GM10248 (cell line): ENCODE data around the gene BMI1.

Experiments
- CTCF ChIA-PET: fragments of 300-600 bp; sonication (Branson Sonifier 250); formaldehyde crosslinking; extraction: SDS; loops from one replicate; lab custom pipeline; 2021; ENCODE audit warnings: antibody characterized with exemption; lab: Yijun Ruan, JAX
- POLR2A ChIA-PET: fragments of 350-650 bp; sonication (Branson Sonifier 250); formaldehyde crosslinking; extraction: SDS; loops from one replicate; lab custom pipeline; 2020; ENCODE audit warnings: antibody characterized with exemption; lab: Yijun Ruan, JAX
- DNase-seq: peaks from one replicate; pipeline ENCODE4 v3.0.0; 2012; ENCODE audit errors: extremely low spot score
- CTCF ChIP-seq: IDR thresholded peaks from 2 replicates; pipeline ENCODE4 v1.5.1; 2012; ENCODE audit warnings: mild to moderate bottlenecking, low read depth; ENCODE audit errors: extremely low read depth, missing control alignments, control extremely low read depth

The BMI1 gene

DNA sequence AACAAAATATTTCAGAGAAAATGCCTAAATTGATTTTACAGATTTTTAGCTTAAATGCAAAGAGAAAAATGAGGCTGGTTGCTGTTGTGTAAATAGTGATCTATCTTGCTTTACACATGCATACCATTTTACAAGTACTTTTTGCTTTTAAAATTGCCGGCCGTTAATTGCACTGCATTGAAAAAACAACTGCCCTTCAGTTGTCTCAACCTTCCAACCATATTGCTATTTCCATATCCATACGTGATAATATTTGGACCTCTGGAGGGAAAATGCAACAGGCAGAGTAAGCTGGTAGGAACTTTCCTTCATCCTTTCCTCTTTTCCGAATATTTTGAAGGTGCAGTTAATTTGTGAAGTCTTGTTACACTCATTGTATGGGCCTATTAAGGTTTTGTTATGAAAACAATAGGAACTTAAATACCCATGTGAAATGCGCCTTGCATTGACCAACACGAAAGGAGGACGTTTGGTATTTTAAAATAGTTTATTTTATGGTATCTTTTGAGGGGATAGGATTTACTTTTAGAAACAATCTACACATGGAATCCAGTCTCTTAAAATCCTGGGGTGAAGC, 11.3 kb downstream of the BMI1 start:
- no peak for DNase-seq
- ChIA-PET POLR2A (no interaction called here), CTCF (no interaction called here)
- no peak for TF ChIP-seq CTCF

- peak; percentile 17 for DNase-seq
- ChIA-PET CTCF (no interaction called here), POLR2A (no interaction called here)
- no peak for TF ChIP-seq CTCF
Observed at GRCh38 chr10:22333167-22333974, 12.5 kb downstream of the BMI1 start.

- DNase-seq, result no peak
- TF ChIP-seq CTCF, result no peak
- ChIA-PET CTCF (no interaction called here), POLR2A (no interaction called here)
Observed at GRCh38 chr10:22333975-22334282, 13.0 kb downstream of the BMI1 start.

DNA sequence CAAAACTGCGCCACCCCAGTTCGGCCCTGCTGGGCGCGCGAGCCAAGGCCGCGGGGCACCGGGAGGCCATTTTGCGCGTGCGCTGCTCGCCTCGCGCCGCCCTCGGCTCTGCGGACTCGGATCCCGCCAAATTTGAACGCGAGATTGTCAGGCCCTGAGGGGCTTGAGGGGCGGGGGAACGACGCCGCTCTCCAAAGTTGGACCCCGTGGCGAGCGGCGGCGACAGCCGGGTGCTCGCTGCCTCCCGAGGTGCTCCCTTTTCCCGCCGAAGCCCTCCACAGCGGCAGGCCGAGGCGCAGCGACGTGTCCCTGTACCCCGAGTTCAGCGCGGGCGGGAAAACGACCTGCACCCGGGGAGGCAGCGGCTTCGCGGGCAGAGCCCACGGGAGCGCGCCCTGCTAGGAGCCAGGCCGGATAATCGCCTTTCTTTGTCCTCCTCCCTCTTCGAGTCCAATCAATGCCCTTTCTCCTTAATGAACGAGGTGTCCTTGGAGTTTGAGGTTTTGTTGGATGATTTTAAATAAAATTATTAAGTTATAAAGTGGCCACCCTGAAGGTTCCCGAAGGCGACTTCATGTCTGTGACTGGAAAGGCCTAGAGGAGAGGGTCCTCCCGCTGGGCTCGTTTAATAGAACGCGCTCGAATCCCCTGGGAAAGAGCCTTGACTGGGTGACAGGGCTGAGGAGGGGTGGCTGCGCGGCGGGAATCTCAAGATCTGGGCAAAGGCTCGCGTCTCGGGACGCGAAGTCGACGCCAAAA, 13.7 kb downstream of the BMI1 start:
- CTCF ChIA-PET, result interaction anchor here (1.0 kb wide), 1 partner anchor 9 kb away, joined by 3 read pairs; no protein-coding TSS in a partner anchor
- POLR2A ChIA-PET, result no interaction called here
- no peak for TF ChIP-seq CTCF
- no peak for DNase-seq

- peak; percentile 75 for DNase-seq
- ChIA-PET CTCF (interaction anchor here (1.0 kb wide), 1 partner anchor 8 kb away, joined by 3 read pairs; no protein-coding TSS in a partner anchor), POLR2A (no interaction called here)
- no peak for TF ChIP-seq CTCF
Observed at GRCh38 chr10:22335173-22335933, 14.5 kb downstream of the BMI1 start.
